ENCODE measurements around the gene WHAMM.
"Not testable (repeated sequence)": the region's sequence is repeated elsewhere in the genome, so short reads cannot be mapped to it uniquely, and the experiment has no call there.

WHAMM gene

GRCh38 chr15:82865981-82866380, 56.6 kb downstream of the WHAMM start:
- DNase-seq (ENCODE audit: low spot score): not testable (repeated sequence)

GRCh38 chr15:82870727-82871320, 61.4 kb downstream of the WHAMM start:
- DNase-seq (ENCODE audit: low spot score): no peak

- no peak for DNase-seq (ENCODE audit: low spot score)
Measured at GRCh38 chr15:82871358-82871757, 61.9 kb downstream of the WHAMM start.

GRCh38 chr15:82871832-82872484, 62.5 kb downstream of the WHAMM start:
- DNase-seq (ENCODE audit: low spot score): no peak

- DNase-seq (ENCODE audit: low spot score): no peak
Measured at GRCh38 chr15:82873000-82873680, 63.7 kb downstream of the WHAMM start.

GRCh38 chr15:82874267-82874666, 64.8 kb downstream of the WHAMM start:
- no peak for DNase-seq (ENCODE audit: low spot score)

DNA sequence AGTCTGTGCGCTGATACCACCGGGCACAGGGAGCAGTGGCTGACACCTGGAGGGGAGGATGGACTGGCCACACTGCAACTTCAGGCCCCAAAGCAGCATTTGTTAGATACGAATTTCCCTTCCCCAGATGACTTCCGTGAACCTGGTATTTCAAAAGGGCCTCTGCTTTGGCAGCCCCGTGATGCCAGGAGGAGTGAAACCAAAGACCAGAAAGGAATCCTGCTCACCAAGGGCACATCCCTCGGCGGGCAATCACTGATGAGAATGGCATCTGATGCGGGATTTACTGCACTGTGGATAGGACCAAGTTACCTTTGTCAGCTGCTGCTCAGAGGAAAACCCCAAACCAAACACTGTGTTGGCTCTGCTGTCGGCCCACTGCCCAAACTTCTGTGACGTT, 65.5 kb downstream of the WHAMM start:
- DNase-seq (ENCODE audit: low spot score): no peak

DNA sequence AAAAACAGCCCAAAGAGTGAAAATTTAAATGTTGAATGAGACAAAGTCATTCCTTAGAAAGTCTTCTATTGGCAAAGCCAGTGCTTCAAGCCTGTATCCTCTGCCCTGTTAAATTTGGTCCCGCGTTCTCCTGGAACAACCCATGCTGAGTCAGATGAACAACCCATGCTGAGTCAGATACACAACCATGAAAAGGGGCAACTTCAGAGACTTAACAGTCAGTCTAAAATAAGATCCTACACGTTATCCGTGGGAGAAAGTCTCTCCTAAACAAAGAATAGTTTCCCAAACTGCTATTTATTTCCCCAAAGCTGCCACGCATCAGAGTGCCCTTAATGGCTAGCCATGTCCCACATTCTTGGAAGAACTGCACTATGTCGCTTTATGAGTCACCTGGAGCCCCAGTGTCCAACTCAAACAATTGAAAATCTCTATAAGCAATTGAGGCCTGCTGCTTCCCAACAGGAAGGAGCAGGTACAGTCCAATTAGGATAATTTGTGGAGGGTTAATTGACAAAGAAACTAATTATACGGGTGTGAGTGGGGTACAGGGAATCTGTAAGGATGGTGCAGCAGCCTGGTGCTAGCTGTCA, 66.1 kb downstream of the WHAMM start:
- DNase-seq (ENCODE audit: low spot score): no peak

- no peak for DNase-seq (ENCODE audit: low spot score)
Measured at GRCh38 chr15:82877825-82878224, 68.4 kb downstream of the WHAMM start.

GRCh38 chr15:82878325-82878724, 68.9 kb downstream of the WHAMM start:
- no peak for DNase-seq (ENCODE audit: low spot score)

DNA sequence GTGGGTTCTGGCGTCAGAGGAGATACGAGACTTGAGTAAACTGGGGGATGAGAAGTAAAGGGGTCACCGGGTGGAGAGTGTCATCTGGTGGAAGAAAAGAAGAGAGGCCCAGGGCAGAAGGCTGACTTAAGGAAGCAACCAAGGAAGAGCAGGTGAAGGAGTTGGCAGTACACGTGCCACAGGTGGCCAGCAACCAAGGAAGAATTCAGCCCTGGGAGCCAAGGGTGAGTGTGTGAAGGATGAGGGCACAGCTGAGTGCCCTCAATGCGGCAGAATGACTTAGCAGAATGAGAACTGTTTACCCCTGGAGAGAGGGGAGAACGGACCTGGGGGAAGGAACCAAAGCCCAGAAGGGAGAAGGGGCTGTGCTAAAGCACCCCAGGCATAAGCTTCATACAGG, 71.3 kb downstream of the WHAMM start:
- DNase-seq (ENCODE audit: low spot score): no peak

DNA sequence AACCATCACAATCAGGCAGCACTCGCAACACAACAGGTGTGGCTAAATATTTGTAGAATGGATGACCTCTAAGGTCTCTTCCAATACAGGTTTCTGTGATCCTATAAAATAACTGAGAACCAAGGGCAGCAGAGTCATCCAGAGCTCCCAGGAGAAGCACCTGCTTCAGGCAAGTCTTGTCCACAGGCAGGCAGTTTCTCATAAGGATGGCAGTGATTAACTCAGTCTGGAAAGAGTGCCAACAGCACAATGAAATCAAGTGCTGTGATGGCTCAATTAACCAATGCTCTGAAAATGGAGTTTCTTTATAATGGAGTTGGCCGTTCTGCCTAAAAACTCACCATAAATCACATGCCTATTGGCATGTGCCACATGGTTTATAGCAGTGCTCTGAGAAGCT, 72.3 kb downstream of the WHAMM start:
- no peak for DNase-seq (ENCODE audit: low spot score)

DNA sequence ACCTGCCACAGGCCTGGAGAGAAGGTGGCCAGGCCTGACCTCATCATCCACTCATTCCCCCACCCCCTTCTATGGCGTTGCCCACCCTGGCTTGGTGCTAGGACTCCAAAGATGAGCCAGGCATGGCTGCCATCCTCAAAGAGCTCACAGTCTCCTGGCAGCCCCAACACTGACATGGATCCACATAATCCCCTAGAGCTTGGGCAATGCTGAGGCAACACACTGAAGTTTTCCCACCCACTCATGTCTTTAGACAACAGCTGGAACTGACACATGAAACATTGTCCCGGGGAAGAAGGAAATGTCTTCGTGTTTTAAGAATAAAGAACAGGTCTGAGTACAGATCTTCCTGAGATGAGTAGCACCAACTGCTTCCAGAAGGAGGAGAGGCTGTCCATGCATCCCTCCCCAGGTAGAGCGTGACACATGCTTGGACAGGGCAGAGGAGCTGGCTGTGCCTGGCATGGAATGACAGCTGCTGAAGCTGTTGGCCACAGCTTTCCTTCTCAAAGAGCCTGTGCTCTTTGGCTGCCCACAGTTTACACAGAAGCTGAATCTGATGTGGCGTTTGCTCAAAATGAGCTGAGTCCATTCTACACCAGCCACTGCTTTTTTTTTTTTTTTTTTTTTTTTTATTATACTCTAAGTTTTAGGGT, 73.0 kb downstream of the WHAMM start:
- no peak for DNase-seq (ENCODE audit: low spot score)

Data from HuH-7 (cell line).